HepG2 (cell line): Measurements from ENCODE around the gene ARHGEF16. TPM values are rescaled to one million over a fixed set of nuclear protein-coding genes. Genes with fewer than 3 reads are reported as not detected.

ENCODE experiments used
- ARNT ChIP-seq: fragments of 450-650 bp; IDR thresholded peaks from 2 replicates; pipeline ENCODE4 v1.6.1; 2017
- ATF1 ChIP-seq: IDR thresholded peaks from 2 replicates; pipeline ENCODE4 v1.6.1; 2016; ENCODE audit warnings: mild to moderate bottlenecking, control low read depth
- CBX5 ChIP-seq: sonication (generic); formaldehyde crosslinking; IDR thresholded peaks from 2 replicates; pipeline ENCODE4 v1.4.0; 2020; ENCODE audit warnings: missing genetic modification reagents, borderline replicate concordance
- JDP2 ChIP-seq: sonication (generic); formaldehyde crosslinking; IDR thresholded peaks from 2 replicates; pipeline ENCODE4 v1.8.1; 2022; ENCODE audit warnings: missing genetic modification reagents, borderline replicate concordance
- MXD1 ChIP-seq: sonication (generic); formaldehyde crosslinking; IDR thresholded peaks from 2 replicates; pipeline ENCODE4 v1.4.0; 2020; ENCODE audit warnings: mild to moderate bottlenecking, missing genetic modification reagents
- PHF8 ChIP-seq: sonication (generic); formaldehyde crosslinking; IDR thresholded peaks from 2 replicates; pipeline ENCODE4 v1.5.0; 2020; ENCODE audit warnings: missing genetic modification reagents
- POLR2AphosphoS5 ChIP-seq: IDR thresholded peaks from 2 replicates; pipeline ENCODE4 v1.6.1; 2012; ENCODE audit warnings: low read depth, low read length
- PPARG ChIP-seq: conservative IDR thresholded peaks from 2 replicates; pipeline ENCODE4 v1.6.1; 2016; ENCODE audit warnings: missing biosample characterization, missing genetic modification reagents
- RFX3 ChIP-seq: IDR thresholded peaks from 2 replicates; pipeline ENCODE4 v1.6.1; 2016; ENCODE audit warnings: missing biosample characterization, missing genetic modification reagents
- RNF2 ChIP-seq: fragments of 450-650 bp; conservative IDR thresholded peaks from 2 replicates; pipeline ENCODE4 v1.6.1; 2016; ENCODE audit warnings: low read depth
- RXRB ChIP-seq: IDR thresholded peaks from 2 replicates; pipeline ENCODE4 v1.6.1; 2016; ENCODE audit warnings: borderline replicate concordance, missing genetic modification reagents, missing compliant biosample characterization
- SMAD9 ChIP-seq: sonication (generic); formaldehyde crosslinking; IDR thresholded peaks from 2 replicates; pipeline ENCODE4 v1.5.1; 2020; ENCODE audit warnings: mild to moderate bottlenecking, missing genetic modification reagents
- SP4 ChIP-seq: sonication (generic); formaldehyde crosslinking; IDR thresholded peaks from 2 replicates; pipeline ENCODE4 v1.8.1; 2023; ENCODE audit warnings: mild to moderate bottlenecking, missing genetic modification reagents
- TBX3 ChIP-seq: fragments of 450-650 bp; IDR thresholded peaks from 2 replicates; pipeline ENCODE4 v1.6.1; 2017; ENCODE audit warnings: antibody characterized with exemption, mild to moderate bottlenecking, inconsistent platforms, borderline replicate concordance
- YEATS2 ChIP-seq: sonication (generic); formaldehyde crosslinking; IDR thresholded peaks from 2 replicates; pipeline ENCODE4 v1.4.0; 2020; ENCODE audit warnings: missing genetic modification reagents, borderline replicate concordance
- YY1 ChIP-seq: IDR thresholded peaks from 2 replicates; pipeline ENCODE4 v1.6.1; 2011; ENCODE audit warnings: low read length, low read depth, moderate library complexity, mild to moderate bottlenecking; ENCODE audit not compliant: insufficient read depth, insufficient replicate concordance
- ZFP90 ChIP-seq: sonication (generic); formaldehyde crosslinking; IDR thresholded peaks from 2 replicates; pipeline ENCODE4 v1.8.0; 2022; ENCODE audit warnings: missing genetic modification reagents, mild to moderate bottlenecking, inconsistent platforms, borderline replicate concordance
- ZNF136 ChIP-seq: sonication (generic); formaldehyde crosslinking; IDR thresholded peaks from 2 replicates; pipeline ENCODE4 v1.8.1; 2022; ENCODE audit warnings: low read depth, mild to moderate bottlenecking, moderate library complexity, missing genetic modification reagents
- ZNF253 ChIP-seq: sonication (generic); formaldehyde crosslinking; IDR thresholded peaks from 2 replicates; pipeline ENCODE4 v1.8.0; 2022; ENCODE audit warnings: mild to moderate bottlenecking, missing genetic modification reagents, borderline replicate concordance
- ZNF280D ChIP-seq: sonication (generic); formaldehyde crosslinking; IDR thresholded peaks from 2 replicates; pipeline ENCODE4 v1.5.1; 2020; ENCODE audit warnings: mild to moderate bottlenecking, missing genetic modification reagents
- ZNF431 ChIP-seq: sonication (generic); formaldehyde crosslinking; IDR thresholded peaks from 2 replicates; pipeline ENCODE4 v1.9.0; 2022; ENCODE audit warnings: missing genetic modification reagents, low read depth, mild to moderate bottlenecking, borderline replicate concordance
- ZNF569 ChIP-seq: sonication (generic); formaldehyde crosslinking; IDR thresholded peaks from 2 replicates; pipeline ENCODE4 v1.5.0; 2020; ENCODE audit warnings: mild to moderate bottlenecking, missing genetic modification reagents, moderate library complexity, borderline replicate concordance
- ZNF670 ChIP-seq: sonication (generic); formaldehyde crosslinking; IDR thresholded peaks from 2 replicates; pipeline ENCODE4 v1.8.0; 2022; ENCODE audit warnings: mild to moderate bottlenecking, missing genetic modification reagents, borderline replicate concordance
- ZNF691 ChIP-seq: sonication (generic); formaldehyde crosslinking; IDR thresholded peaks from 2 replicates; pipeline ENCODE4 v1.4.0; 2020; ENCODE audit warnings: missing genetic modification reagents, low read depth, mild to moderate bottlenecking, borderline replicate concordance
- ZNF747 ChIP-seq: sonication (generic); formaldehyde crosslinking; IDR thresholded peaks from 2 replicates; pipeline ENCODE4 v1.8.1; 2023; ENCODE audit warnings: missing genetic modification reagents, mild to moderate bottlenecking, borderline replicate concordance
- ZSCAN20 ChIP-seq: sonication (generic); formaldehyde crosslinking; IDR thresholded peaks from 2 replicates; pipeline ENCODE4 v1.4.0; 2020; ENCODE audit warnings: missing genetic modification reagents, mild to moderate bottlenecking, borderline replicate concordance
- polyA plus RNA-seq, 8 experiments: library from polyadenylated mRNA; depleted of rRNA in 3 of 8; stranded (reverse) in 7 of 8; unstranded in 1 of 8; fragments of >200 nt; fragmentation: Illumina TruSeq in 4 of 8; extraction: Trizol in 4 of 8; gene quantifications; 2 replicates each; pipeline versions ENCODE4 v1.2.1 to v1.2.3, GENCODE V29; 2011 to 2016; ENCODE audit warnings: low read depth in 4 of 8, missing spikeins in 1 of 8, mixed read lengths in 1 of 8; ENCODE audit not compliant: insufficient read depth in 1 of 8
- total RNA-seq, 5 experiments: library from RNA; depleted of rRNA; stranded (reverse); fragments of >200 nt; fragmentation: Illumina TruSeq; extraction: Trizol; gene quantifications; 2 replicates each; pipeline ENCODE4 v1.2.3, GENCODE V29; 2016; ENCODE audit warnings: low read depth in 1 of 5
- TF ChIP-seq, protein P1 (sequence below): sonication (generic); formaldehyde crosslinking; IDR thresholded peaks from 2 replicates; pipeline ENCODE4 v1.4.0; 2020; ENCODE audit warnings: mild to moderate bottlenecking, missing genetic modification reagents

The ARHGEF16 gene
- total and polyA plus RNA-seq, 2 of the 13 experiments (the other 11 are each of a cell fraction or from before 2014, with no cell fraction given) = 20.3 to 39.9 TPM

DNA sequence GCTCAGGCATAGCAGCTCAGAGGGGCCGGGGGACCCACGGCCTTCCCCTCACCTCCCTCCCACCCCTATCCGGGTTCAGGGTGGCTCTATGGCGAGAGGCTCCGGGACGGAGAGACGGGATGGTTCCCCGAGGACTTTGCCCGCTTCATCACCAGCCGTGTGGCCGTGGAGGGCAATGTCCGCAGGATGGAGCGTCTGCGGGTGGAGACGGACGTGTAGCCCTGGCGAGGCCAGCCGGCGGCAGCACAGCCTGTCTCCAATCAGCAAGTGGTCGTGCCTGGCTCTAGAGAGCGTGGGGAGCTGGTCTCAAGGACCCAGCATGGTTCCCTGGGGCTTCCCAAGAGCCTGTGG, 25.9 kb downstream of the ARHGEF16 start (continued):
- TF ChIP-seq ZSCAN20 (CRISPR knock-in tag) = 0 out of 2 replicates have a peak, but pooled peaks have one; percentile 35
- no peak for TF ChIP-seq SMAD9 (CRISPR knock-in tag)
- no peak for TF ChIP-seq RFX3
- TF ChIP-seq MXD1 (CRISPR knock-in tag) = no peak
- TF ChIP-seq RNF2 = no peak
- TF ChIP-seq, protein P1, sequence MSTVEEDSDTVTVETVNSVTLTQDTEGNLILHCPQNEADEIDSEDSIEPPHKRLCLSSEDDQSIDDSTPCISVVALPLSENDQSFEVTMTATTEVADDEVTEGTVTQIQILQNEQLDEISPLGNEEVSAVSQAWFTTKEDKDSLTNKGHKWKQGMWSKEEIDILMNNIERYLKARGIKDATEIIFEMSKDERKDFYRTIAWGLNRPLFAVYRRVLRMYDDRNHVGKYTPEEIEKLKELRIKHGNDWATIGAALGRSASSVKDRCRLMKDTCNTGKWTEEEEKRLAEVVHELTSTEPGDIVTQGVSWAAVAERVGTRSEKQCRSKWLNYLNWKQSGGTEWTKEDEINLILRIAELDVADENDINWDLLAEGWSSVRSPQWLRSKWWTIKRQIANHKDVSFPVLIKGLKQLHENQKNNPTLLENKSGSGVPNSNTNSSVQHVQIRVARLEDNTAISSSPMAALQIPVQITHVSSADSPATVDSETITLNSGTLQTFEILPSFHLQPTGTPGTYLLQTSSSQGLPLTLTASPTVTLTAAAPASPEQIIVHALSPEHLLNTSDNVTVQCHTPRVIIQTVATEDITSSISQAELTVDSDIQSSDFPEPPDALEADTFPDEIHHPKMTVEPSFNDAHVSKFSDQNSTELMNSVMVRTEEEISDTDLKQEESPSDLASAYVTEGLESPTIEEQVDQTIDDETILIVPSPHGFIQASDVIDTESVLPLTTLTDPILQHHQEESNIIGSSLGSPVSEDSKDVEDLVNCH (CRISPR knock-in tag) = no peak
- TF ChIP-seq ZNF569 = no peak
- TF ChIP-seq ATF1 (CRISPR knock-in tag) = no peak
- 0 out of 2 replicates have a peak, but pooled peaks have one; percentile 39 for TF ChIP-seq ZNF136 (CRISPR knock-in tag)
- no peak for TF ChIP-seq ZNF691 (CRISPR knock-in tag)
- no peak for TF ChIP-seq POLR2AphosphoS5
- no peak for TF ChIP-seq ZNF280D (CRISPR knock-in tag)
- TF ChIP-seq SP4 (CRISPR knock-in tag) = no peak
- no peak for TF ChIP-seq ZFP90
- no peak for TF ChIP-seq JDP2
- no peak for TF ChIP-seq ZNF431
- TF ChIP-seq CBX5 (CRISPR knock-in tag) = no peak
- TF ChIP-seq RXRB (CRISPR knock-in tag) = no peak
- TF ChIP-seq YEATS2 = no peak
- TF ChIP-seq ARNT = no peak
- TF ChIP-seq ZNF670 (CRISPR knock-in tag) = no peak
- no peak for TF ChIP-seq PHF8 (CRISPR knock-in tag)
- TF ChIP-seq TBX3 = no peak
- TF ChIP-seq PPARG (CRISPR knock-in tag) = no peak
- no peak for TF ChIP-seq ZNF253 (CRISPR knock-in tag)
- no peak for TF ChIP-seq ZNF747 (CRISPR knock-in tag)
- no peak for TF ChIP-seq YY1
